DOHH2 (cell line): ENCODE measurements around the gene KIRREL3.

Experiments
- CTCF ChIP-seq: fragments of 200-600 bp; sonication (generic); IDR thresholded peaks from one replicate; pipeline ENCODE4 v1.5.1; 2014; ENCODE audit warnings: antibody characterized with exemption, mild to moderate bottlenecking, low read depth, low read length; ENCODE audit not compliant: poor library complexity, severe bottlenecking
- EZH2phosphoT487 ChIP-seq: fragments of 200-600 bp; sonication (generic); IDR thresholded peaks from 2 replicates; pipeline ENCODE4 v1.6.1; 2017; ENCODE audit warnings: borderline replicate concordance, mild to moderate bottlenecking, antibody characterized with exemption, low read length, moderate library complexity, mixed read lengths

DNA sequence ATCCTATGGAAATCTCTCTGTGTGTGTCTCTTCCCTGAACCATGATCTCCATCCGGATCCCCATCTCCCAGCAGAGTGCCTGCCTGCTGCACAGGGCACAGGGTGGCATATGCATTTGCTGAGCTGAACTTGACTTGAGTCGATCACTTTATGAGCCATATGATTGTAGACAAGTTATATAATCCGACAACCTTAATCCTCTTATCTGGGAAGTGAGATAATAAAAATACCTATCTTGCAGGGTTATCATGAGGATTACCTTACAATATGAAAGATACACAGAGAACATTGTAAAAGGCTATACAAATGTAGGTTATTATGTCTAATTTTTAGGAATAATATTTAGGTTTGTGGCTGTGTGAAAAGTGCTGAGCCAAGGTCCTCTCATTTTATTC lies 520.6 kb downstream of the KIRREL3 start:
- no peak for TF ChIP-seq CTCF
- TF ChIP-seq EZH2phosphoT487, result no peak
